Small intestine (tissue), 7 donors: Measurements from ENCODE around the gene CCDC88C. TPM values are rescaled to one million over a fixed set of nuclear protein-coding genes. Genes with fewer than 3 reads are reported as not detected.
A peak's percentile ranks its signal among the peaks of the same experiment; 100 is the strongest.
"Not testable (repeated sequence)": the region's sequence is repeated elsewhere in the genome, so short reads cannot be mapped to it uniquely, and the experiment has no call there.

ENCODE experiments used
- DNase-seq, 2 donors: peaks; one replicate each; pipeline versions ENCODE4 v3.0.0 to v3.0.0-alpha.2; 2013
- FAIRE-seq: peaks from 2 replicates; lab custom pipeline; 2012; peaks lifted over from hg19 to GRCh38; lab: Jason Lieb, UNC
- H3K27ac ChIP-seq, 3 donors: one replicate each; pipeline ENCODE4 v1.5.1; 2013; ENCODE audit warnings: low read length in 2 of 3, mild to moderate bottlenecking in 2 of 3, control low read depth in 1 of 3, inconsistent platforms in 1 of 3, low read depth in 1 of 3, moderate library complexity in 1 of 3
- H3K27me3 ChIP-seq, 3 donors: one replicate each; pipeline ENCODE4 v1.6.1; 2013; ENCODE audit warnings: low read length in 3 of 3, inconsistent platforms in 1 of 3; ENCODE audit not compliant: control insufficient read depth in 3 of 3, insufficient read depth in 3 of 3
- H3K36me3 ChIP-seq, 3 donors: one replicate each; pipeline ENCODE4 v1.6.1; 2013; ENCODE audit warnings: low read length in 3 of 3, inconsistent platforms in 1 of 3, low read depth in 1 of 3, mild to moderate bottlenecking in 1 of 3, moderate library complexity in 1 of 3; ENCODE audit not compliant: control insufficient read depth in 3 of 3, insufficient read depth in 2 of 3
- H3K4me1 ChIP-seq, 3 donors: one replicate each; pipeline ENCODE4 v1.6.1; 2013; ENCODE audit warnings: low read length in 2 of 3, inconsistent platforms in 1 of 3, low read depth in 1 of 3, mild to moderate bottlenecking in 1 of 3, moderate library complexity in 1 of 3; ENCODE audit not compliant: control insufficient read depth in 3 of 3, insufficient read depth in 2 of 3
- H3K4me3 ChIP-seq, 3 donors: one replicate each; pipeline ENCODE4 v1.5.1; 2013; ENCODE audit warnings: low read length in 3 of 3, control low read depth in 1 of 3, inconsistent platforms in 1 of 3, low read depth in 1 of 3, mild to moderate bottlenecking in 1 of 3, moderate library complexity in 1 of 3
- H3K9me3 ChIP-seq, 2 donors: one replicate each; pipeline ENCODE4 v1.6.1; 2013; ENCODE audit warnings: low read depth in 1 of 2, low read length in 1 of 2; ENCODE audit not compliant: control insufficient read depth in 2 of 2, insufficient read depth in 1 of 2
- WGBS, 3 donors: extraction: QIAGEN DNeasy Blood & Tissue Kit; methylation state at CpG; one replicate each; pipeline ENCODE4 v1.1.7; 2013; 5-methylcytosine and 5-hydroxymethylcytosine counted together
- polyA plus RNA-seq, 4 donors: library from polyadenylated mRNA; stranded (reverse) in 3 of 4; unstranded in 1 of 4; fragments of 200-250 nt in 3 of 4; fragments of 120-200 nt in 1 of 4; gene quantifications; one replicate each; pipeline versions ENCODE4 v1.2.1 to v1.2.3, GENCODE V29; 2013
- donor health status: healthy with polysubstance abuse.
- donor health status: control.
- donor health status: control.
- donor health status: Bipolar disorder and iron deficiency.
- donor health status: healthy.

CCDC88C gene
- polyA plus RNA-seq, 4 donors: 13.2 to 25.9 (median 18.3) TPM

DNA sequence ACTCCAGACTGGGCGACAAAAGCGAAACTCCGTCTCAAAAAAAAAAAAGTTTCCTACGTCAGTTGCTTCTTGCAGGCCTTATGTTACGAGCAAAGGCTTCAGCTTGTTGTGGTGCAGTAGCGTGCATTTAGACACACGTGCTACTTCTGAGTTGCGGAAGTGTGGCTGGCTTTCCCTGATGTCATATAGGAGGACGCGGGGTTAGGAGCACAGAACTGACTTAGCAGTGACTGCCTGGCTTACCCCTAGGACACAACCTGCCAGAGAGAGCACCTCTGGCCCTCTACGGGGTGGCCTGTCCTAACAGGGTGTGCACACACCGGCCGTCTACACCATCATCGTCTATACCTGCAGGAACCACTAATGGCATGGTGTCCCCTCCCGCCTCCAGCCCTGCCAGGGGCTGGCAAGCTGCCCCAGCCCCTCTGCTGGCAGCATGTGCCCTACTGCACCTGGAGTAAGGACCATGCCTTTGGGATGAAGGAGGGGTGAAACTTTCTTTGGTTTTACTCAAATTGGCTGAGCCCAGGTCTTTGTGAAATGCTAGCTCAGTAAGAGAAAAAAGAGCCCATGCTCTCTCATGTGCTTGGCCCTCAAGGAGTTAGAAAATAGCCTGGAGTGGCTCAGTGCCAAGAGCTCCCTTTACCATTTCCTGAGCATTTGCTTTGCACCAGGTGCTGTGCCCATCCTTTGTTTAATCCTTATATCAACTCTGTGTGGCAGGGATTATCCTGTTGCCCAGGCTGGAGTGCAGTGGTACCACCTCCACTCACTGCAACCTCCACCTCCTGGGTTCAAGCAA is 171.4 kb downstream of the CCDC88C start:
- FAIRE-seq (no peak), DNase-seq (peak in 1 of 2 donors; percentile 63)
- Histone ChIP-seq H3K27me3 (peaks cover 0 to 3% (median 0%) of the 10 kb centered on the region in 3 donors), H3K36me3 (no peaks in the 10 kb centered on the region), H3K27ac (peak overlapping the region in 2 of 3 donors; percentile 30 to 69), H3K4me3 (no peak overlapping the region), H3K9me3 (no peaks in the 10 kb centered on the region), H3K4me1 (peaks cover 0 to 8% (median 0%) of the 10 kb centered on the region in 3 donors)
- 78 to 86% (median 84%) methylated on average over 15 of the region's 15 CpGs for WGBS, 3 donors

DNA sequence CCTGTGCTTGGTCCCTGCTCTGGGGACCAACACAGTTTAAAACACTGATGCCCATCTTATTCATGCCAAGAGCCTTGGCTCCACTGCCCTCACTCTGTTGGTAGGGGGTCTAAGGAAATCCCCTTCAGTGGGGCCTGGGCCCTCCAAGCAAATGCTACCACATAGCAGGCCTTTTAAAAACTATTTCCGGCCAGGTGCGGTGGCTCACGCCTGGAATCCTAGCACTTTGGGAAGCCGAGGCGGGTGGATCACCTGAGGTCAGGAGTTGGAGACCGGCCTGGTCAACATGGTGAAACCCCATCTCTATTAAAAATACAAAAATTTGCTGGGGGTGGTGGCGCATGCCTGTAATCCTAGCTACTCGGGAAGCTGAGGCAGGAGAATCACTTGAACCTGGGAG is 172.0 kb downstream of the CCDC88C start:
- not testable (repeated sequence) for DNase-seq, H3K36me3 ChIP-seq, H3K9me3 ChIP-seq, FAIRE-seq, H3K4me1 ChIP-seq, H3K4me3 ChIP-seq, H3K27me3 ChIP-seq
- 83 to 89% (median 88%) methylated on average over 8 of the region's 8 CpGs for WGBS, 3 donors
- peak overlapping the region in 2 of 3 donors; percentile 65 to 85 for H3K27ac ChIP-seq

DNA sequence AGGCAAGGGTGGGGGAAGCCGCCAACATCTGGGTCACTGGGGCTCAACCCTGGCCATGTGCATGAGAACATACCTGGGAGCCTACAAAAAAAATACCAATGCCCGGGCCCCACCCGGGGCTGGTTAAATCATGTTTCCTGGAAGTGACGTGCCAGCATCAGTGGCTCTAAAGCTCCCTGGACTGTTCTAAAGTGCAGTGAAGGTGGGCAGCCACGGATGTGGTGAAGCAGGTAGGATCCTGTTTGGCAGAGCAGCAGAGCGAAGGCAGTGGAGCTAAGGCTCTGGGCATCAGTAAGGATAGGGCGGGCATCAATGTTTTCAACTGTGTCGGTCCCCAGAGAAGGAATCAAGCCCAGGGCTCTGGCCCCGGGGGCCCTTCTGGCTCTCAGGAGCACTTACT is 172.6 kb downstream of the CCDC88C start:
- peak in 1 of 2 donors; percentile 46 for DNase-seq
- H3K4me1 ChIP-seq: peaks cover 0 to 4% (median 0%) of the 10 kb centered on the region in 3 donors
- peak overlapping the region in 1 of 3 donors; percentile 41 for H3K4me3 ChIP-seq
- no peaks in the 10 kb centered on the region for H3K9me3 ChIP-seq
- WGBS, 3 donors: 73 to 82% (median 77%) methylated on average over 9 of the region's 9 CpGs
- peaks cover 0 to 3% (median 0%) of the 10 kb centered on the region in 3 donors for H3K27me3 ChIP-seq
- FAIRE-seq: no peak
- peak overlapping the region in 2 of 3 donors; percentile 65 to 85 for H3K27ac ChIP-seq
- H3K36me3 ChIP-seq: no peaks in the 10 kb centered on the region

DNA sequence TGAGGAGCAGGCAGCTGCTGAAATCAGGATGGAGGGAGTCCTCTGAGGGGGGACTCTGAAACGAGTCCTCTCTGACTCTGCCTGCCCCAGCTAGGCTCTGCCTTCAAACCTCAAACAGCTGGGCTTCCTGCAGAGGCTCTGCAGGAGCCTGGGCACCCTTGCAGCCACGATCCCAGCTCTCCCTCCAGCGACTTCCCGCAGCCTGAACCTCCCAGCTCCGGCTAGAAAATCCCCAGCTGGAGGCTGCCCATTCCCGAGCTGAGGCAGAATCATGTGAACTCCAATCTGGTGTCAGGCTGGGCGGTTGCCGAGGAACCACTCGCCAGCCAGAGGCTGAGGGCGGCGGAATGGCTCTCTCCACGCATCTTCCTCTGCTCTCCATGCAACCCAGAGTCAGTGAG is 173.1 kb downstream of the CCDC88C start, which contains the start of gene GPR68:
Gene GPR68 (minus strand): TSS at position 204 of the 401 bp plus-strand sequence. CDS start 9,654 bp downstream, outside the sequence.
- 22 to 38% (median 32%) methylated on average over 12 of the region's 12 CpGs for WGBS, 3 donors
- DNase-seq (peak in 1 of 2 donors; percentile 29), FAIRE-seq (no peak)
- Histone ChIP-seq H3K9me3 (no peaks in the 10 kb centered on the region), H3K4me3 (peak within 1 kb of the TSS in 1 of 3 donors; percentile 41), H3K36me3 (no peaks in the 10 kb centered on the region), H3K27ac (peak within 1 kb of the TSS in 2 of 3 donors; percentile 65 to 85), H3K4me1 (peaks cover 0 to 4% (median 0%) of the 10 kb centered on the region in 3 donors), H3K27me3 (peaks cover 0 to 3% (median 0%) of the 10 kb centered on the region in 3 donors)

DNA sequence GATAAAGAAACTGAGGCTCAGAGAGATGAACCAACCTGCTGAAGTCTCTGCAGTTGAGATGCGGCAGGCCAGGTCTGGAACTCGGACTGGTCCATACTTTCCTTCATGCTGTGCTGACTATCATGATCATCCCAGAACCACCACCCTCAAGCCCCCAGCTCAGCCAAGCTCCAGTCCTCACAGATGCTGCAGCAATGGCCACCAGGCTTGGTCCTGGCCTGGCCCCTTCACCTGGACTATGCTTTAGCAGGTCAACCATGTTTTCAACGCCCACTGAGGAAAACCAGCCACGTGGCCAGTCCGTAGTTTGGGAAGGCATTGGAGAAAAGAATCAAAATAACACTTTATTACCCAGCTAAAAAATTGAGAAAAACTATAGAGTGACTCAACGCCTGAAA is 174.5 kb downstream of the CCDC88C start:
- 76 to 81% (median 77%) methylated on average over 6 of the region's 6 CpGs for WGBS, 3 donors
- peak overlapping the region in 1 of 3 donors; percentile 42 for H3K27ac ChIP-seq

DNA sequence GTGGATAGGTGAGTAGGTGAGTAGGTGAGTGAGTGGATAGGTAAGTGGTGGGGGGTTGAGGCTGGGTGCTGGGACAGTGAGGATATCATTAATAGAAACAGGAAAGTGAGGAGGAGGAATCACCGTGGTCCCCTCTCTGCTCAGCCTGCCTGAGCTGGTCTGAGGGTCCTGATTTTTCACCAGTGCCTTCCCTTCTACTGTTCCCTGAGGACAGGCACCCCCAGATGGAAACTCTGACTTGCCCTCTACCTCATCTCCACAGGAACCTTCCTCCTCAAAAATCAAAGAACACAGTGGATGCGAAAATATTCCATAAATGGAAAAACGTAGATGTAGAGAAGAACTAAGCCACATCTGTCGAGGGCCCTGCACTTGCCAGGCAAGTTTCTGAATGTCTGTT is 175.0 kb downstream of the CCDC88C start:
- Histone ChIP-seq H3K27ac (peak overlapping the region in 2 of 3 donors; percentile 9 to 42), H3K9me3 (no peaks in the 10 kb centered on the region), H3K27me3 (peaks cover 0 to 3% (median 0%) of the 10 kb centered on the region in 3 donors), H3K4me1 (peaks cover 0 to 4% (median 3%) of the 10 kb centered on the region in 3 donors), H3K36me3 (no peaks in the 10 kb centered on the region), H3K4me3 (peak overlapping the region in 1 of 3 donors; percentile 28)
- FAIRE-seq: no peak
- DNase-seq: no peak
- 64 to 84% (median 83%) methylated on average over 4 of the region's 4 CpGs for WGBS, 3 donors

More for the DNA sequence above, 174.5 kb downstream of the CCDC88C start:
- no peak for DNase-seq
- Histone ChIP-seq H3K9me3 (no peaks in the 10 kb centered on the region), H3K4me3 (peak overlapping the region in 1 of 3 donors; percentile 28), H3K36me3 (no peaks in the 10 kb centered on the region), H3K4me1 (peaks cover 0 to 4% (median 3%) of the 10 kb centered on the region in 3 donors), H3K27me3 (peaks cover 0 to 3% (median 0%) of the 10 kb centered on the region in 3 donors)
- FAIRE-seq: no peak

DNA sequence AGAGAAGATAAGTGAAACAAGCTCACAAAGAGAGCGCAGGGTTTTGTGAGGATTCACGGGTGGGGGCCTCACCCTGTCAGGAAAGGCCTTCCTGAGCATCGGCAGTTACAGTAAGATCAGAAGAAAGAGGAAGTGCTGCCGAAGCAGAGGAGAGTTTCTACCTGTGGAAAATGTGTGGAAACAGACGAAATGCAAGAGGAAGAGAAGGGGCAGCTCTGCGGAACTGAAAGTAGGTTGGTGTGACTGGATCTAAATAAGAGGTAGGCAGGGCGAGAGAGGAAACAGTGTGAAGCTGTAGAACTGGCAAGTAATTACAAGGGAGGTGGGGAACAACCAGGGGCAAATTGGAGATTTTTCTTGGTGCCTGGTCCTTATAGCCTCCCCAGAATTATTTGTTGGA is 175.8 kb downstream of the CCDC88C start:
- Histone ChIP-seq H3K36me3 (no peaks in the 10 kb centered on the region), H3K4me1 (peaks cover 0 to 4% (median 3%) of the 10 kb centered on the region in 3 donors), H3K9me3 (no peaks in the 10 kb centered on the region), H3K27me3 (peaks cover 0 to 3% (median 0%) of the 10 kb centered on the region in 3 donors), H3K27ac (peak overlapping the region in 1 of 3 donors; percentile 41), H3K4me3 (peak overlapping the region in 1 of 3 donors; percentile 28)
- FAIRE-seq: no peak
- no peak for DNase-seq
- 58 to 73% (median 60%) methylated on average over 7 of the region's 7 CpGs for whole genome bisulfite sequencing, 3 donors

DNA sequence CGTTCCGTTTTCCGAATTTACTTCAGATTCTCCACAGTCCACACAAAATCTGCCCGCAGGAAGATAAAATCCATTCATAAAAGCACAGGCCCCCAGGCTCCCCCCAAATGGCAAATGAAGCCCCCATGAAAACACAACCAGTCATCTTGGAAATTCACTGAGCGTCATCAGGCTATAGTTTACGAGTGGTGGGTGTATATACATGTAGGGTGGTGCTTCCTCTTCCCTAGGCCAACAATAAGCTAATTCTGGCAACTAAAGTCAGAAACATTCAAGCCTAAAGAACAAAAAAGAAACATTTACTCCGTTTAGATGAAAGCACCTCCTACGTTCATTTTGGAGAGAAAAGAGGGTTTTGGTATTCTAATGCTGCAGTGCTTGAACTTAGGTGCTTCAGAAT is 179.0 kb downstream of the CCDC88C start:
- no peaks in the 10 kb centered on the region for H3K27me3 ChIP-seq
- H3K36me3 ChIP-seq: no peaks in the 10 kb centered on the region
- 80 to 87% (median 83%) methylated on average over 8 of the region's 8 CpGs for WGBS, 3 donors
- DNase-seq (no peak), FAIRE-seq (no peak)
- no peak overlapping the region for H3K4me3 ChIP-seq
- peaks cover 0 to 3% (median 0%) of the 10 kb centered on the region in 3 donors for H3K4me1 ChIP-seq
- no peak overlapping the region for H3K27ac ChIP-seq
- peaks cover 0 to 7% of the 10 kb centered on the region in 2 donors for H3K9me3 ChIP-seq
